ELR (cell line): ENCODE data around the gene ZNF319.

Experiments used
- DNase-seq: peaks from one replicate; pipeline ENCODE4 v3.0.0-alpha.2; 2015; ENCODE audit warnings: low read depth

The ZNF319 gene

DNA sequence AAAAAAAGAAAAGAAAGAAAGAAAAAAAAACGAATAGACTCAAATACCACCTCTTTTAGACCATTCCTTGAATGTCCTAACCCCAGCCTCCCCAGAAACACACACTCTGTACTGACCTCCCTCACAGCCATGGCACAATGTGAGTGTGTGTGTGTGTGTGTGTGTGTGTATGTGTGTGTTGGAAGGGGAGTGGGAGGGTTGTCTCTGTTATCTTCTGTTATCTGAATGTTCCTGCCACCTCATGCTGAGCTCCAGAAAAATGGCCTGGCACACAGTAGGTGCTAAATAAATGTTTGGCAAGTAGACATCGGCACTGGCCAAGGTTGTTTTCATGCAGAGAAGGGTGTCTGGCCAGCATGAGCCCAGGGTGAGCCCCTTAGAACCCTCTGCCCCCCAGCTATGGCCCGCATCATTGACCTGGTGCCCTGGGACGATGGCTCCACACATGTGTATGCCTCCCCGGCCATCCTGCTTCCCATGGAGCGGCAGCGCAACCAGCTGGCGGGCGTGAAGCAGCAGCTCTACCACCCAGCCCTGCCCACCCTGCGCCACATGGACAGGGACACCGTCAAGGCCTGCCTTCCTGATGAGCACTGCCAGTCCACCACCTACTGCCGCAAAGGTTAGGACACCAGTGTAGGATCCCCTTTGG, 22.9 kb downstream of the ZNF319 start:
- no peak for DNase-seq

- DNase-seq, result no peak
These were observed 24.1 kb downstream of the ZNF319 start for GRCh38 chr16:57976331-57976796.

DNA sequence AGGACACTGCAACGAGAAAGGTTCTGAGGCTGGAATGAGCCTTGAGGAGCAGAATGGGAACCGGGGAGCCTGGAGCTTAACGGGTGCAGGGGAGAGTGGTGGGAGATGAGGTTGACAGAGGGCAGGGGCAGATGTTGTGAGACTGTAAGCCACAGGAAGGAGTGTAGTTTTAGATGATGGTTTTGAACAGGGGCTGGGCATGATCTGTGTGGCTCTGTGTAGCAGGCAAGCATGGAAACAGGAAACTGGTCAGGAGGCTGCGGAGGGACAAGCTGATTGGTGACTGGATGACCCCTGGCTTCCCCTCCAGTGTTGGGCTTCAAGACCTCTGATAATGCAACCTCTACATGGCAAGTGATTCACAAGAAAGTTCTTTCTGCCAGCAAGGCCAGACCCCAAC, 28.2 kb downstream of the ZNF319 start:
- DNase-seq, result no peak

- no peak for DNase-seq
These were observed 28.6 kb downstream of the ZNF319 start for GRCh38 chr16:57971848-57972247.

DNA sequence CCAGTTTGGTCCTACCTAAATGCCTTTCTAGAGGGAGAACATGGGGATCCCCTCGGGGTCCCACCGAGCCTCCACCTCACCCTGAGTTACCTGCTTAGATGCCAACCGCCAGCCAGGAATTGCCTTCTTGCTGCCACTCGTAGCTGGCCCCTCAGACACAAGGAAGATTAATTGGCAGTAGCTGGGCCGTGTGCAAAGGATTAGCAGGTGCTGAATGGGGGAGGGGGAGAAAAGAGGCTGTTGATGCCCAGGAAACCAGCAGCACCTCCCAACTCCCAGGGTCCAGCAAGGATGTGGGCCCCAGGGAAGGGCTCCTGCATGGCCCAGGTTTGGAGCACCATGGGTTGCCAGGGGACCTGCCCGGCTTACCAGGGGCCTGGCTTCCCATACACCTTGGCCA, 29.5 kb downstream of the ZNF319 start, which contains the start of gene CNGB1:
Gene CNGB1 (minus strand): TSS at position 159 of the 400 bp plus-strand sequence. CDS start 3,842 bp downstream, outside the sequence.
- no peak for DNase-seq

DNA sequence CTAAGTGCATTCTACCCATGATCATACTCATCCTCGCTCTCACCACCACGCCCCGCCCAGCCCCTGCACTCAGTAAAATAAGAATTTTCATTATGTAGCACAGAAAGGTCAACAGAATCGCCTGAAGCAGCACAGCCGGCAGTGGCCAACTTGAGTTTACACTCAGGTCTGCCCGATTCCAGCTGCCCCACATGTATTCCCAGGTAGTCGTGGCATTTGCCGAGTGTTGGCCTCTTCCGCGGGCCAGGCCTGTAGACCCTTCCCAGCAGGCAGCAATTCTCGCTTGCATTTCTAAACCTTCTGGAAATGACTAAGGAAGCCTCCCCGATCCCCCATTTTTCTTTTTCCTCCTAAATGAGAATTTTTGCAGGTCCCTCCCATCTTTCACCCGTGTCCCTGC, 30.2 kb downstream of the ZNF319 start:
- no peak for DNase-seq

DNA sequence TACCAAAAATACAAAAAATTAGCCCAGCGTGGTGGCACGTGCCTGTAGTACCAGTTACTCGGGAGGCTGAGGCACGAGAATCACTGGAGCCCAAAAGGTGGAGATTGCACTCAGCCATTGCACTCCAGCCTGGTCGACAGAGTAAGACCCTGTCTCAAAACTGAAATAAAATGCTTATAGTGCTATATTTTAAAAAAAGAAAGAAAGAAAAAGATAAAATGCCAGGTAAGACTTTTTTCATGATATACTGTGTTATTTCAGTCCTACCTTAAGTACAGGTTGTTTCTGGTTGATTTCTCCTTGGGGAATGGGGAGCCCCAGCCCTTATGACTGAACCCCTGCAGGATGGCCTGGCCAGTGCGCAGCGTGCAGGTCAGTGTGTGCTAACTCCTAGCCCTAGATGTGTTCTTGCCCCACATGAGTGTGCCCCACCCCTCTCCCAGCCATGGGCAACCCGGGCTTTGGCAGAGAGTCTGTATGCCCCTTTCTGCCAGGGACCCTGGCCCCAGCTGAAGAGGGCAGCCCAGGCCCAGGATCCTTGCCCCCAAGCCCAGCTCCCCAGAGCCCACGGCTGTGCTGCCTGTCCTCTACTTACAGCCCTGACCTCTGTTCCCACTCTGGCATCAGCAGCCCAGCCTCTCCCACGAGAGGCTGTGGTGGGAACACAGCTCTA, 30.9 kb downstream of the ZNF319 start:
- no peak for DNase-seq

DNA sequence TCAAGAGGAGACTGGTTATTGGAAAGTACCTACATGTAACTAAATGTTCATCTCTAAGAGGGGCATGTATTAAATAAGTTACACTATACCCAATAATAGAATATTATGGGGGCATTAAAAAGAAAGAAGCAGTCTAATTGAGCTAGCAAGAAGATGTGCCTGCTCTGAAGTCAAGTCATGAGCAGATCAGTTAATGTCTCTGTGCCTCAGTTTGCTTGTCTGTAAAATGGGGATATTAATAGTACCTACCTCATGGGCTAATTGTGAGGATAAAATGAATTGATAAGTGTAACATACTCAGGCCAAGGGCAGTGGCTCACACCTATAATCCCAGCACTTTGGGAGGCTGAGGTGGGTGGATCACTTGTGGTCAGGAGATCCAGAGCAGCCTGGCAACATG, 32.6 kb downstream of the ZNF319 start:
- no peak for DNase-seq

DNA sequence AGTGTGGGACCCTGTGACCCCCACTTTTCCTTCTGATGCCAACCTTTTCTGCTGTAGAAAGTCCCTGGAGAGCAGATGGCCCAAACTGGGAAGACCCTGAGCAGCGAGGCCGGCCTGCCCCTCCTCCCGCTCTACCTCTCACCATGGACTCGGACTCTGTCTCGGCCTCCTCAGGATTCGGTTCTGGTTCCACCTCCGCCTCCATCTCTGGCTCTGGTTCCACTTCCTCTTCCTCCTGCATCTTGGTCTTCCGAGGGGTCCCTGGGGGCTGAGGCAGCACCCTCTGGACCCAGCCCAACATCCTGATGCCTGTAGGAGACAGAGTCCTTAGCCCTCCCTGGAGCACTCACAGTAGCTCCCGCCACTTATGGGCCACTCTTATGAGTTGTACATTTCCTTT, 33.5 kb downstream of the ZNF319 start:
- DNase-seq, result no peak

- no peak for DNase-seq
These were observed 34.2 kb downstream of the ZNF319 start for GRCh38 chr16:57966204-57966771.

DNA sequence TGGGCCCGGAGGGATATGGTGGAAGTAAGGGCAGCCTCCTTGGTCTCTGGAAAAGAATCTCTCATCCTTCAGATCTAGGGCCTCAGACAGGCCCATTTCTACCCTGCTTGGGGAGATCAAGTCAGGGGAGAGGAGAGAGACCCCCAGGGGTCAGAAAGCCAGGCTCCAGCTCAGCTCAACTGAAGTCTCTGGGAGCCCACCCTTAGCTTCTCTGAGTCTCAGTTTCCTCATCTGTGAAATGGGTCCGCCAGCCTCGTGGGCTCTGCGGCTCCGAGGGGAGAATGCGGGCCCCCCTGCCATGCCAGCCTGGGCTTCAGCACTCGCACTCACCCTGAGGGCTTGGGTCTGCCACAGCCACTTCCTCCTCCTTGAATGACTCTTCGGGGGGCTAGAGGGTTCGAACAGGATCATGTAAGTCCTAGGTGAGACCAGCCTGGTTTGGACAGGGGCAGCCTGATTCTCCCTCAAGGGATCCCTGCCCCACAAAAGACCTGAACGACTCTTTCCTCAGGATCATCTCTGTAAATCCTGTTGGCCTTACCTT, 36.2 kb downstream of the ZNF319 start:
- no peak for DNase-seq

GRCh38 chr16:57962756-57963155, 37.7 kb downstream of the ZNF319 start:
- no peak for DNase-seq

DNA sequence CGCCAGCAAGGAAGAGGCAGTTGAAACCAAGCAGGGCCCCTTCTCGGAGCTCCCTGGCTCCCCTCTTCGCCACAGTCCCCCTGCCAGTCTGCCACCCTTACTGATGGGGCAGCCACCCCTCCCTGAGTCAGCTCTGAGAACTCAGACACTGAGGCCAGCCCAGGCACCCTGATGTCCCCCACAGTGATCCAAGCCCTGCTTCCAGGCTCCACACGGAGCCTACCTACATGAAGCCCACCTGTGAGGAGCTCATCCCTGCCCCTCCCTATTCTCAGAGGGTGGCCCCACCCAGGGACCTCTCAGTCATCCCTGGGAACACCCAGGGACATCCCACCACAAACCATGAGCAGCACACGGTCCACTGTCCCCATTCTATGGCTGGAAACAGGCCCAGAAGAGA, 38.4 kb downstream of the ZNF319 start:
- no peak for DNase-seq

DNA sequence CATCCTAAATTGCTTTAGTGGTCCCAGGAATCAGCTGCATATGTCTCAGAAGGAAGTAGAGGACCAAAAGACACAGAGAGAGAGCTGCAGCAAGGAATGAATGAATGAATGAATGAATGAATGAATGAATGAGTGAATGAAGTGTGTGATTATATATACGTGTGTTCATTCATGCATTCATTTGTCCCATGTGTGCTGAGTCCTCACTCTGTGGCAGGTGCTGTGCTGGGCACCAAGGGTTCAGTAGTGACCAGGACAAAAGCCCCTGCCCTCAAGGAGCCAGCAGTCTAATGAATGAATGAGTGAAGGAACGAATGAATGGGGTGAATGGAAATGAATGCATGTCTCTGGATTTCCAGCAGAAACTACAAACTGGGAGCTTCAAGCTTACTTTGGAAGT, 38.9 kb downstream of the ZNF319 start:
- no peak for DNase-seq

- no peak for DNase-seq
These were observed 39.5 kb downstream of the ZNF319 start for GRCh38 chr16:57960826-57961472.

DNA sequence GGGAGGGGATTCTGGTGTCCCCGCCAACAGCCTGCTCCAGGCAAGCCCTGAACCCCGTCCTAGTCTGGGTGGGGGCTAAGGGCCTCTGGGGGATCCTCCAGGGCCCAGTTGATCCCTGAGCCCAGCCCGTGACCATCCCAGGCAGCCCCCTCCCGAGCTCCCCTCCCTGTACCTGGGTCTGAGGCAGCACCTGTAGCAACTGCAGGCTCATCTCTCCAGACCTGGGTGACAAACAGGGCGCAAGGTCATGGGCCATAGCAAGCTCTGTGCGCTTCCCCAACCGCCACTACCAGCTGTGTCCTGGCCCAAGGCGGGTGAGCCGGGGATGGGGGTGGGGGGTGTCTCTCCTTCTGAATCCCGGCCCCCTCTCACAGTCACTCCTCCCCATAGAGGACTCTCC, 40.2 kb downstream of the ZNF319 start:
- DNase-seq, result no peak

- no peak for DNase-seq
These were observed 40.7 kb downstream of the ZNF319 start for GRCh38 chr16:57959804-57960203.

DNA sequence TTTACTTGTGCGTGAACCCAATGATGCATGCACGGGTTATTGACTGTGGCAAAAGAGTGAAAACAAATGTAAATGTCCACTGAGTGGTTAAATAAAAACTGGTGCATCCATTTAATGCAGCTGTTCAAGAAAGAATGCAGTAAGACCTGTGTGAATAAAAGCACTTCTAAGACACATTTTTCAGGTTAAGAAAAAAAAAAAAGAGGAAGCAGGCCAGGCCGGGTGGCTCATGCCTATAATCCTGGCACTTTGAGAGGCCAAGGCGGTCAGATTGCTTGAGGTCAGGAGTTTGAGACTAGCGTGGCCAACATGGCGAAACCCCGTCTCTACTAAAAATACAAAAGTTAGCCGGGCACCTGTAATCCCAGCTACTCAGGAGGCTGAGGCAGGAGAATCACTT, 41.4 kb downstream of the ZNF319 start:
- no peak for DNase-seq

DNA sequence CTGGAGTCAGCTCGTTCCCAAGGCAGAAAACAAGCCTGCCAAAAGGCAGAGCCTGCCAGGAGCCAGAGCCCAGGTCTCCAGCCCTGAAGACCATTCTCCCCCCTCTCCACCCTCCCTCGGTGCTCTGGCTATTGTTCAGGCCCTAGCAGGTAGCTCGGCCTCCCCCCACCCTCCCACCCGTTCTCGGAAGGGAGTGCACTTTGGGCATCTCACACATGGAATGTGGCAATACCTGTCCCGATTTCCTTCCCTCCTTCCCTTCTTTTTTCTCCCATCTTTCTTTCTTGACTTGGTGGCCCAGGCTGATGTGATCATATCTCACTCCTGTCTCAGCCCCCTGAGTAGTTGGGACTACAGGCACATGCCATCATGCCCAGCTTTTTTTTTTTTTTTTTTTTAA, 41.9 kb downstream of the ZNF319 start:
- DNase-seq, result no peak

DNA sequence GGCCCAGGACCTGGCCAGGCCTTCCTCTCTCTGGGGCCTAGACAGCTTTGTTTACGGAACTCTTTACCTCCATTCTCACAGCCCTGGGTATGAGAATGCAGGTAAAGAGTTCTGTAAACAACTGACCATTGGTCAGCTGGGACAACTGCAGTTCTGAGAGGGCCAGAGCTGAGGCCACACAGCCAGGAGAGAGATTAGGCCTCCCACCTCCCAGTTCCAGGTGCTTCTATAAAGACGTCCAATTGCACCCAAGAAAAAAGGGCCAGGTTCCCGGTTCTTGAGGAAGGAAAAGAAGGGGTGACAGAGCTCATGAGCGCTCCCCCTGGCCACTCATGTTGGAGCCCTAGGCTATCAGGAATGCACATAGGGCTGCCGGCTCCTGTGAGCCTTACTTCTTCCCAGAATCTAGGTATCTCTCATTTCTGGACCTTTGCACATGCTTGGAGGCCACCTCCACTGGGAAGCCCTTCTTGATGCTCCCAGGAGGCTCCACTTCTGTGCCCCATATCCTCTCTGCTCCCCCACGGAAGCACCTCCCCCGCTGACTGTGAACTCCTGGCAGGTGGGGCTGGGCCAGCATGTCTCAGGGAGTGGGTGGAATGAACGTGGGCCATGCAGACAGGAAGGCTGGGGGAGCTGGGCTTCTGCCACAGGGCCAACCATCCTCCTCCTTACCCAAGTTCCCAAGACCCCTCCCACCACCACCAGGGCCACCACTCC, 42.6 kb downstream of the ZNF319 start:
- DNase-seq, result no peak

GRCh38 chr16:57956924-57957672, 43.4 kb downstream of the ZNF319 start:
- DNase-seq, result no peak
